NCI-H1694 treated with DMSO at 0.1 percent for 48 hours (cell line): Measurements from ENCODE around the gene FARP2.

Experiments used
- DNase-seq: peaks from one replicate; lab custom pipeline; 2025; lab: John Stamatoyannopoulos, UW

Gene FARP2

GRCh38 chr2:241485172-241485911 is 129.3 kb downstream of the FARP2 start:
- no peak for DNase-seq

- DNase-seq, result no peak
Measured at GRCh38 chr2:241489088-241489487, 133.0 kb downstream of the FARP2 start.

GRCh38 chr2:241489733-241490680 is 133.9 kb downstream of the FARP2 start:
- no peak for DNase-seq

GRCh38 chr2:241490825-241491506 is 134.9 kb downstream of the FARP2 start:
- DNase-seq, result no peak

- no peak for DNase-seq
Measured at GRCh38 chr2:241491549-241492173, 135.6 kb downstream of the FARP2 start.

- DNase-seq, result no peak
Measured at GRCh38 chr2:241492174-241492565, 136.1 kb downstream of the FARP2 start.

GRCh38 chr2:241493092-241493491 is 137.0 kb downstream of the FARP2 start:
- no peak for DNase-seq

- DNase-seq, result no peak
Measured at GRCh38 chr2:241494311-241494908, 138.3 kb downstream of the FARP2 start.

- DNase-seq, result no peak
Measured at GRCh38 chr2:241495172-241496002, 139.3 kb downstream of the FARP2 start.

GRCh38 chr2:241496003-241496707 is 140.1 kb downstream of the FARP2 start:
- DNase-seq, result no peak

GRCh38 chr2:241496904-241497877 is 141.1 kb downstream of the FARP2 start:
- DNase-seq, result no peak

- no peak for DNase-seq
Measured at GRCh38 chr2:241498115-241499070, 142.3 kb downstream of the FARP2 start.

GRCh38 chr2:241499146-241499965 is 143.3 kb downstream of the FARP2 start:
- no peak for DNase-seq

- DNase-seq, result no peak
Measured at GRCh38 chr2:241500016-241500415, 143.9 kb downstream of the FARP2 start.

- no peak for DNase-seq
Measured at GRCh38 chr2:241500431-241500975, 144.4 kb downstream of the FARP2 start.

- no peak for DNase-seq
Measured at GRCh38 chr2:241501099-241501541, 145.0 kb downstream of the FARP2 start.
